Skin of body (tissue), 2 donors: ENCODE data around the gene GRSF1. TPM values are rescaled to one million over a fixed set of nuclear protein-coding genes. Genes with fewer than 3 reads are reported as not detected.
"Not testable (repeated sequence)": the region's sequence is repeated elsewhere in the genome, so short reads cannot be mapped to it uniquely, and the experiment has no call there.

Source experiments
- DNase-seq: peaks from one replicate; lab custom pipeline; 2025; lab: John Stamatoyannopoulos, UW
- total RNA-seq: library from RNA; depleted of rRNA; stranded (reverse); fragments of >200 nt; gene quantifications from one replicate; pipeline ENCODE4 v1.2.3, GENCODE V29; 2014

GRSF1 gene
- 52.6 TPM for total RNA-seq

- DNase-seq: peak; percentile 83
Measured at GRCh38 chr4:70839589-70840093, at the start of gene GRSF1. Gene GRSF1 (minus strand): TSS chr4:70839890. CDS start chr4:70839827, 63 bp downstream.

GRCh38 chr4:70885174-70885573 lies 45.5 kb upstream of the GRSF1 start:
- DNase-seq: no peak

GRCh38 chr4:70880739-70881138 lies 41.0 kb upstream of the GRSF1 start:
- DNase-seq: no peak

- DNase-seq: no peak
Measured at GRCh38 chr4:70877556-70877955, 37.9 kb upstream of the GRSF1 start.

- no peak for DNase-seq
Measured at GRCh38 chr4:70874268-70875156, 34.8 kb upstream of the GRSF1 start.

GRCh38 chr4:70873216-70873615 lies 33.5 kb upstream of the GRSF1 start:
- no peak for DNase-seq

GRCh38 chr4:70868778-70869177 lies 29.1 kb upstream of the GRSF1 start:
- no peak for DNase-seq

GRCh38 chr4:70863099-70863790 lies 23.6 kb upstream of the GRSF1 start:
- DNase-seq: no peak

- DNase-seq: no peak
Measured at GRCh38 chr4:70859066-70859465, 19.4 kb upstream of the GRSF1 start.

GRCh38 chr4:70858454-70858853 lies 18.8 kb upstream of the GRSF1 start:
- no peak for DNase-seq

- no peak for DNase-seq
Measured at GRCh38 chr4:70855464-70855863, 15.8 kb upstream of the GRSF1 start.

GRCh38 chr4:70849291-70849690 lies 9.6 kb upstream of the GRSF1 start:
- no peak for DNase-seq

GRCh38 chr4:70844180-70844579 lies 4.5 kb upstream of the GRSF1 start:
- DNase-seq: no peak

- no peak for DNase-seq
Measured at GRCh38 chr4:70842761-70843435, 3.2 kb upstream of the GRSF1 start.

- DNase-seq: no peak
Measured at GRCh38 chr4:70841951-70842350, 2.3 kb upstream of the GRSF1 start.

GRCh38 chr4:70841211-70841610 lies 1.5 kb upstream of the GRSF1 start:
- DNase-seq: no peak

GRCh38 chr4:70840631-70841030 lies 941 bp upstream of the GRSF1 start:
- not testable (repeated sequence) for DNase-seq

GRCh38 chr4:70840137-70840536 lies 447 bp upstream of the GRSF1 start:
- not testable (repeated sequence) for DNase-seq

GRCh38 chr4:70838666-70839588 lies 763 bp downstream of the GRSF1 start:
- DNase-seq: peak; percentile 37

GRCh38 chr4:70838204-70838603 lies 1.5 kb downstream of the GRSF1 start:
- DNase-seq: peak; percentile 54

GRCh38 chr4:70836081-70836480 lies 3.6 kb downstream of the GRSF1 start:
- no peak for DNase-seq
